ENCODE results near the gene RTEL1. TPM values are rescaled to one million over a fixed set of nuclear protein-coding genes. Genes with fewer than 3 reads are reported as not detected.

Gene RTEL1
- total RNA-seq, 4 donors from 2014 or later = 28.2 to 62.4 (median 46.7) TPM

- DNase-seq (ENCODE audit: low spot score in 2 of 2) = no peak
- H3K4me1 ChIP-seq = peaks cover 0 to 26% (median 15%) of the 10 kb centered on the region in 4 donors
- TF ChIP-seq POLR2A (IDR thresholded peaks at IDR 0.05) (no peak), EP300 (IDR thresholded peaks at IDR 0.05) (no peak)
- TF ChIP-seq, protein P1, sequence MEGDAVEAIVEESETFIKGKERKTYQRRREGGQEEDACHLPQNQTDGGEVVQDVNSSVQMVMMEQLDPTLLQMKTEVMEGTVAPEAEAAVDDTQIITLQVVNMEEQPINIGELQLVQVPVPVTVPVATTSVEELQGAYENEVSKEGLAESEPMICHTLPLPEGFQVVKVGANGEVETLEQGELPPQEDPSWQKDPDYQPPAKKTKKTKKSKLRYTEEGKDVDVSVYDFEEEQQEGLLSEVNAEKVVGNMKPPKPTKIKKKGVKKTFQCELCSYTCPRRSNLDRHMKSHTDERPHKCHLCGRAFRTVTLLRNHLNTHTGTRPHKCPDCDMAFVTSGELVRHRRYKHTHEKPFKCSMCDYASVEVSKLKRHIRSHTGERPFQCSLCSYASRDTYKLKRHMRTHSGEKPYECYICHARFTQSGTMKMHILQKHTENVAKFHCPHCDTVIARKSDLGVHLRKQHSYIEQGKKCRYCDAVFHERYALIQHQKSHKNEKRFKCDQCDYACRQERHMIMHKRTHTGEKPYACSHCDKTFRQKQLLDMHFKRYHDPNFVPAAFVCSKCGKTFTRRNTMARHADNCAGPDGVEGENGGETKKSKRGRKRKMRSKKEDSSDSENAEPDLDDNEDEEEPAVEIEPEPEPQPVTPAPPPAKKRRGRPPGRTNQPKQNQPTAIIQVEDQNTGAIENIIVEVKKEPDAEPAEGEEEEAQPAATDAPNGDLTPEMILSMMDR (IDR thresholded peaks at IDR 0.05) = no peak
- no peaks in the 10 kb centered on the region for H3K27me3 ChIP-seq
- peaks cover 0 to 64% (median 4%) of the 10 kb centered on the region in 3 donors for H3K36me3 ChIP-seq
- H3K27ac ChIP-seq = no peak overlapping the region
- WGBS, 2 donors = 92 to 95% methylated on average over 27 to 32 of the region's 33 CpGs
- H3K9me3 ChIP-seq = no peaks in the 10 kb centered on the region
- no peak overlapping the region for H3K4me3 ChIP-seq
Observed at GRCh38 chr20:63661959-63662812, 4.1 kb downstream of the RTEL1 start.

DNA sequence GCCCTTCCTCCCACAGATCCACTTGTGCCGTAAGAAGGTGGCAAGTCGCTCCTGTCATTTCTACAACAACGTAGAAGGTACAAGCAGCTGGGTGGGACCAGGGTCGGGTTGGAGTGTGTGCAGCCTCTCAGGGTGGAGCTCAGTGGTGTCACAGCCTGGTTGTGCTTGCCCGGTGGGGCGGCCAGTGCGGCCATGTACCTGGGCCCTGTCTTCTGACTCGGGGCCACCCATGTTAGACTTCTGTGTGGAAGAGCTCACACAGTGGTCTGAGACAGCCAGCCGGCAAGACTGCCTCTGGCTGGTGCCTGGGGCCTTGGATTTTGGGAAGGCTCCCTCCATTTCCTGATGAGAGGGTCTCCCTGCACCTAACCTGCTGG lies 4.7 kb downstream of the RTEL1 start:
- no peak overlapping the region for H3K4me3 ChIP-seq
- WGBS, 2 donors = 90 to 91% methylated on average over 8 to 9 of the region's 9 CpGs
- DNase-seq (ENCODE audit: low spot score in 2 of 2) = no peak
- peaks cover 0 to 70% (median 10%) of the 10 kb centered on the region in 3 donors for H3K36me3 ChIP-seq
- no peak overlapping the region for H3K27ac ChIP-seq
- H3K4me1 ChIP-seq = peaks cover 0 to 20% (median 10%) of the 10 kb centered on the region in 4 donors
- TF ChIP-seq, protein P1 (IDR thresholded peaks at IDR 0.05) = no peak
- TF ChIP-seq EP300 (IDR thresholded peaks at IDR 0.05) (no peak), POLR2A (IDR thresholded peaks at IDR 0.05) (no peak)
- H3K27me3 ChIP-seq = no peaks in the 10 kb centered on the region
- no peaks in the 10 kb centered on the region for H3K9me3 ChIP-seq

- Histone ChIP-seq H3K9me3 (no peaks in the 10 kb centered on the region), H3K36me3 (peaks cover 0 to 77% (median 16%) of the 10 kb centered on the region in 3 donors), H3K27ac (no peak overlapping the region), H3K4me1 (peaks cover 0 to 19% (median 9%) of the 10 kb centered on the region in 4 donors), H3K4me3 (no peak overlapping the region), H3K27me3 (no peaks in the 10 kb centered on the region)
- no peak for DNase-seq (ENCODE audit: low spot score in 2 of 2)
- 92 to 95% methylated on average over 14 to 18 of the region's 26 CpGs for WGBS, 2 donors
- TF ChIP-seq, protein P1 (IDR thresholded peaks at IDR 0.05) = no peak
- TF ChIP-seq POLR2A (IDR thresholded peaks at IDR 0.05) (no peak), EP300 (IDR thresholded peaks at IDR 0.05) (no peak)
Observed at GRCh38 chr20:63663332-63664066, 5.4 kb downstream of the RTEL1 start.

GRCh38 chr20:63664143-63664851 lies 6.2 kb downstream of the RTEL1 start:
- Histone ChIP-seq H3K36me3 (peaks cover 0 to 85% (median 16%) of the 10 kb centered on the region in 3 donors), H3K4me1 (peaks cover 0 to 14% (median 3%) of the 10 kb centered on the region in 4 donors), H3K4me3 (no peak overlapping the region), H3K27ac (no peak overlapping the region), H3K9me3 (no peaks in the 10 kb centered on the region), H3K27me3 (no peaks in the 10 kb centered on the region)
- TF ChIP-seq EP300 (IDR thresholded peaks at IDR 0.05) (no peak), POLR2A (IDR thresholded peaks at IDR 0.05) (no peak)
- TF ChIP-seq, protein P1 (IDR thresholded peaks at IDR 0.05) = no peak
- 80 to 89% methylated on average over 7 to 20 of the region's 22 CpGs for WGBS, 2 donors
- DNase-seq (ENCODE audit: low spot score in 2 of 2) = no peak

All from tibial nerve (tissue), 4 donors.